ENCODE data around the gene BEND7.

Gene BEND7

GRCh38 chr10:13520194-13520593 lies 8.6 kb downstream of the BEND7 start:
- DNase-seq, result no peak

GRCh38 chr10:13518076-13518692 lies 10.6 kb downstream of the BEND7 start:
- DNase-seq, result peak; percentile 18

DNA sequence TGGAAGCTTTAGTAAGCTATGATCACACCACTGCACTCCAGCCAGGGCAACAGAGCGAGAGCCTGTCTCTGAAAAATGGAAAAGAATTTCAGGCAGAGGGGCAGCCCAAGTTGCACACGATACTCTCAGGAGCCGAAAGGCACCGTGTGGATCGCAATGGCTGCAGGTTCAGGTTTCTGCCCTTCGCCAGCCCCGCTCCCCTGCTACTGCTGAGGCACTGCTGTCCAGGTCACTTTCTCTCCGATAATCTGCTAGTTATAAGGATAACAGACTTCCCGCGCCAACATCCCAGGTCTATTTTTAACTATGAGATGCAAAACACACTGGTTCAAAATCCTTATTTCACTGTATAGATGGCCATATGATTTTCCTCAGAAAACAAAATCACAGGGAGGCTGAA lies 11.1 kb downstream of the BEND7 start:
- DNase-seq, result no peak

- DNase-seq, result no peak
Observed at GRCh38 chr10:13516176-13516575, 12.6 kb downstream of the BEND7 start.

DNA sequence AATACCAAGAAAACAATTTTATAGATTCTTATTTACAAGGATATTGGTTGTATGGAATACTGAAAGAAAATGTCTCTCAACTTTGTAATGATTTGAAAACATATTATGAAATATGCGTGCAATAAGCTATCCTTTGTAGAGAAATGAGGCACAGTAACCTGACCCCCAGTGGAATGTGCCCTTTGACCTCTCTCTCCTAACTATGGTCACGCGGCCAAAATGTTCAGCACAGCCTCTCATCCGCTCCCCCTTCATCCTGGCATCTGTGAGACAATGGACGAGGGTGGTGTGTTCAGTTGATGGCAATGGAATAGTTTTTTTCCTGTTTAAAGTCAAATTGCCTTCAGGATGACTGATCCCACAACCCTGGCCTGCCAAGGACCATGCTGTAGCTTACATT lies 13.3 kb downstream of the BEND7 start:
- DNase-seq, result no peak

DNA sequence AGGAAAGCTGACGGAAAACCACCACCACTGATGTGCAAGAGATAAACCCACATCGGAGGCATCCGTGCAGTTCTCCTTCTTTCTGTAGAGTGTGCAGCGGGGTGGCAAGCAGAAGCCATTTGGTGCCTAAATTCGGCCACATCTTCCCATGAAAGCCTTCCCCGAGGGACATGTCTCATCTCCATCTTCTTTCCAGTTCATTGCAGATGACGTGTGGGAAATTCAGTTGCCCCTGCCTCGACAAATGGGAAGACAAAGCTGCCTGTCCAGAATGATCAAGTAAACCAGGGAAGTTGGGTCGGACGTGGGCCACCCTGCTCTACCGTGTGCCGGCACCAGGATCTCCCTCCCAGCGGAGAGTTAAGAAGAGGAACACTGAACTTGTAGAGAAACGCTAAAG lies 14.5 kb downstream of the BEND7 start:
- no peak for DNase-seq

GRCh38 chr10:13512564-13512963 lies 16.2 kb downstream of the BEND7 start:
- DNase-seq, result peak; percentile 11

- DNase-seq, result no peak
Observed at GRCh38 chr10:13511409-13511808, 17.4 kb downstream of the BEND7 start.

DNA sequence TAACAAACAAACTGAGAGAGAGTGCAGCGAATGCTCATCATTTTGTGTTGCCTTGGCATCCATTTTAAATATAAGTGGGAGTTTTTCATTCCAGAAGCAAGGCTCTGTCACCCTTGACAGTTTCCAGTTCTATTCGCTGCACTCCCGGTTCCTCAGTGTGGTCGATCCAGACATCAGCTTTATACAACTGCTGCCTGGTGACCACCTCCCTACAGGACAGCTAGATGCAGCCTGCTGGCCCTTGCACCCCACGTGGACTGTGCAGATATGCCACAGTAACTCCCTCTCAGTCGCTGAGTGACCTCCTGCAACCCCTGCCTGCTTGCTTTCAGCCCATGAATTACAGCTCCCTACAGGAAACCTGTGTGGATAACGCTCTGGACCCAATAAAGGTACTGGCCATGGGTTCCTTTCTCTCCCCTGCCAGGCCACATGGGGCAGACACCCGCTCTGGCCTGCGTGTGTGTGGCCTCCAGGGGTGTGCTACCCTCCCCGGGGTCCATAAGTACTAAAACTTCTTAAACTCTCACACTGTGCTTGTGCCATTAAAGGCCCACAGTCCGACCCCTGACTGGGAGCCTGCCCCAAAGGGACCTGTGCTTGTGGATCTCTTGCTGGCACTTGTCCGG lies 23.6 kb downstream of the BEND7 start:
- no peak for DNase-seq

GRCh38 chr10:13503745-13504463 lies 24.9 kb downstream of the BEND7 start:
- DNase-seq, result peak; percentile 84

- no peak for DNase-seq
Observed at GRCh38 chr10:13502380-13502779, 26.4 kb downstream of the BEND7 start.

DNA sequence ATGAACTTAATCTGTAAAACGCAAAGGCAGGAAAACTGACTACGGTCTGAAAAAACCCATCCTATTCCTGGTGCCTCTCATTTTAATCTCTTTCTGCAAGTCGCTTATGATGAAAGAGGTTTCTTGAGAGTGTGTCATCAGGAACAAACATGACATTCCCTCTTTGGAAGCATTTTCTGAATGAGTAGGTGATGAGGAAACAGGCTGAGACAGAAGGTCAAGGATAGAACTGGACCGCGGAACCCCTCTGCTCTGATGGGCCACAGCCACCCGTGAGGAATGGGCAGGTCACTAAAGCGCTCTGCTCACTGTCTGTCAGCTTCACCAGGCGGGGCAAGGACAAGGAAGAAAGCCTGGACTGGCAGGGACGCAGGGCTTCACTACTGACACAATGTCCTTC lies 28.6 kb downstream of the BEND7 start:
- DNase-seq, result no peak

GRCh38 chr10:13499150-13499549 lies 29.7 kb downstream of the BEND7 start:
- no peak for DNase-seq

GRCh38 chr10:13496931-13497330 lies 31.9 kb downstream of the BEND7 start:
- no peak for DNase-seq

- no peak for DNase-seq
Observed at GRCh38 chr10:13496164-13496563, 32.6 kb downstream of the BEND7 start.

GRCh38 chr10:13492493-13493180 lies 36.2 kb downstream of the BEND7 start:
- no peak for DNase-seq

- no peak for DNase-seq
Observed at GRCh38 chr10:13491747-13492360, 37.0 kb downstream of the BEND7 start.

DNA sequence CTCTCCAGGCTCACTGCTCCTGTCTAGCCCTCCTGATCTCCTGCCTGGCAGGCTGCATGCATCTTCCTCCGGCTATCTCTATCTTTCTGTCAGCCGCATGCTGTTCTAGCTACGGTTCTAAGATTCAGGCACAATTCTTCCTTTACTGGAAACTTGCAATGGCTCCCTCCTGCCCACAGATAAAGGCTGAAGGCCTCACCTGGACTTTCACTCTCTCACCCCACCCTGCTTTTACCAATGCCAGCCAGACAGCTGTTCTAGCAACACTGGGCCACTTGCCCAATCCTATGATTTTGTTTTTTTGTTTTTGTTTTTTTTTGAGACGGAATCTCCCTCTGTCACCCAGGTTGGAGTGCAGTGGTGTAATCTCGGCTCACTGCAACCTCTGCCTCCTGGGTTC lies 38.3 kb downstream of the BEND7 start:
- no peak for DNase-seq

- no peak for DNase-seq
Observed at GRCh38 chr10:13489035-13489599, 39.7 kb downstream of the BEND7 start.

DNA sequence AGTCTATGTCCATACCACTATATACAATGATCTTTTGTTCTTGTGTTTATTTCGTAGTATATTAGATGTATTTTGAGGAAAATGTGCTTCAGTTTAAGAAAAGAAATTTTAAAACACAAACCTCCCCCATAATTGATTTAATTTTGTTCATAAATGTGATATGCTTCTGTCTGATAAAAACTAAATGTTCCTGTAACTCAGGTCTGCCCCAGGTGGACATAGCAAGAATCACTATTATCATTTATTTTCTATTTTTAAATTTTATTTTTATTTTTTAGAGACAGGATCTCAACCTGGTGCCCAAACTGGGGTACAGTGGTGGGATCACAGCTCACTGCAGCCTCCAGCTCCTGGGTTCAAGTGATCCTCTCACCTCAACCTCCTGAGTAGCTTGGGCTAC lies 43.2 kb downstream of the BEND7 start:
- DNase-seq, result no peak

DNA sequence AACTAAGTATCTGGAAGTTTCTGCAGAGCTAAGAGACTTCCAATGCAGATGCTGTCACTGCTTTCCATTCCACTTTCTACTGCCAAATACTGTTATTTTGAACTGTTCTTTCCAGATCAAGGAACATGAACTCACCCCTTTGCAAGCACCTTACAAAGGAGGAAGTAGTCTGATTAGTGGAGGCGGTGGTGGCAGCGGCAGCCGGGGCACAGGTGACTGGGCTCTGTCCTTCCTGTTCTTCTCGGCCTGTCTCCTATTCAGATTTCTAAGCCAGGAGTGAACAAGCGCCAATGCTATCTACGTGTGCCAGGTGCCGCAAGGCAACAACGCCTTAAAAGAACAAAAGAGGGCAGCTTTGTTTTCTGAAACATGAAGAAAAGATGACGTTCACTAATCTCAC lies 44.9 kb downstream of the BEND7 start:
- no peak for DNase-seq

GRCh38 chr10:13483073-13483472 lies 45.7 kb downstream of the BEND7 start:
- no peak for DNase-seq

- no peak for DNase-seq
Observed at GRCh38 chr10:13481690-13482089, 47.1 kb downstream of the BEND7 start.

Measured in fibroblast of skin of right biceps (primary cell).